Measurements from ENCODE around the gene PRX.

Gene PRX

GRCh38 chr19:40363069-40363468 lies 50.1 kb downstream of the PRX start:
- DNase-seq: no peak

- DNase-seq: no peak
These were observed 51.0 kb downstream of the PRX start for GRCh38 chr19:40362160-40362559.

- no peak for DNase-seq
These were observed 52.4 kb downstream of the PRX start for GRCh38 chr19:40360708-40361241.

- DNase-seq: no peak
These were observed 53.0 kb downstream of the PRX start for GRCh38 chr19:40360020-40360707.

- no peak for DNase-seq
These were observed 54.4 kb downstream of the PRX start for GRCh38 chr19:40358773-40359172.

GRCh38 chr19:40357640-40358039 lies 55.5 kb downstream of the PRX start:
- no peak for DNase-seq

GRCh38 chr19:40356681-40357595 lies 56.2 kb downstream of the PRX start:
- no peak for DNase-seq

GRCh38 chr19:40355975-40356680 lies 57.0 kb downstream of the PRX start:
- DNase-seq: no peak

GRCh38 chr19:40348961-40349507 lies 64.1 kb downstream of the PRX start:
- DNase-seq: no peak

GRCh38 chr19:40348125-40348913 lies 64.9 kb downstream of the PRX start, which contains the start of the genes C19orf47 and PLD3:
Gene C19orf47 (minus strand): TSS chr19:40348397. CDS start chr19:40341857, 6,540 bp downstream.
Gene PLD3 (plus strand): TSS chr19:40348695. CDS start chr19:40366484, 17,789 bp downstream.
- peak; percentile 99 for DNase-seq

- no peak for DNase-seq
These were observed 68.8 kb downstream of the PRX start for GRCh38 chr19:40344422-40344821.

Measured in activated gamma-delta T cell (primary cell).